Subcutaneous abdominal adipose tissue (tissue), 5 donors: ENCODE data around the gene ZBTB21.

Experiments
- H3K27ac ChIP-seq: one replicate; pipeline ENCODE4 v1.7.0; 2013; ENCODE audit warnings: low read depth, mild to moderate bottlenecking, inconsistent platforms, low read length, moderate library complexity
- H3K27me3 ChIP-seq, 5 donors: one replicate each; pipeline ENCODE4 v1.7.0; 2013; ENCODE audit warnings: low read length in 5 of 5, inconsistent platforms in 1 of 5; ENCODE audit not compliant: control insufficient read depth in 5 of 5, insufficient read depth in 4 of 5
- H3K36me3 ChIP-seq, 5 donors: one replicate each; pipeline ENCODE4 v1.7.0; 2013; ENCODE audit warnings: low read length in 5 of 5; ENCODE audit not compliant: control insufficient read depth in 5 of 5, insufficient read depth in 5 of 5
- H3K4me1 ChIP-seq, 5 donors: one replicate each; pipeline ENCODE4 v1.7.0; 2013; ENCODE audit warnings: low read length in 5 of 5, mild to moderate bottlenecking in 3 of 5, moderate library complexity in 1 of 5; ENCODE audit not compliant: control insufficient read depth in 5 of 5, insufficient read depth in 5 of 5
- H3K4me3 ChIP-seq, 5 donors: one replicate each; pipeline ENCODE4 v1.7.0; 2013; ENCODE audit warnings: low read length in 5 of 5, low read depth in 1 of 5
- H3K9ac ChIP-seq, 5 donors: one replicate each; pipeline ENCODE4 v1.7.0; 2013; ENCODE audit warnings: low read length in 5 of 5, mild to moderate bottlenecking in 4 of 5, moderate library complexity in 3 of 5
- H3K9me3 ChIP-seq, 5 donors: one replicate each; pipeline ENCODE4 v1.7.0; 2013; ENCODE audit warnings: low read length in 5 of 5; ENCODE audit not compliant: control insufficient read depth in 5 of 5
- donor health status: healthy.
- donor health status: healthy.
- donor health status: healthy.
- donor health status: healthy.
- donor health status: healthy.

ZBTB21 gene

GRCh38 chr21:41956926-41957729, 53.0 kb downstream of the ZBTB21 start:
- no peak overlapping the region for H3K4me3 ChIP-seq
- H3K27ac ChIP-seq, result peak overlapping the region; percentile 94
- no peaks in the 10 kb centered on the region for H3K36me3 ChIP-seq
- peaks cover 14 to 68% (median 45%) of the 10 kb centered on the region in 5 donors for H3K4me1 ChIP-seq
- peak overlapping the region in 2 of 5 donors; percentile 28 to 29 for H3K9ac ChIP-seq
- H3K27me3 ChIP-seq, result no peaks in the 10 kb centered on the region
- no peaks in the 10 kb centered on the region for H3K9me3 ChIP-seq

- H3K27me3 ChIP-seq, result no peaks in the 10 kb centered on the region
- H3K4me1 ChIP-seq, result peaks cover 20 to 71% (median 62%) of the 10 kb centered on the region in 5 donors
- H3K9me3 ChIP-seq, result no peaks in the 10 kb centered on the region
- H3K4me3 ChIP-seq, result no peak overlapping the region
- no peak overlapping the region for H3K9ac ChIP-seq
- peaks cover 0 to 3% (median 0%) of the 10 kb centered on the region in 5 donors for H3K36me3 ChIP-seq
- peak overlapping the region; percentile 6 for H3K27ac ChIP-seq
Measured at GRCh38 chr21:41955516-41955915, 54.6 kb downstream of the ZBTB21 start.

GRCh38 chr21:41954654-41955499, 55.3 kb downstream of the ZBTB21 start:
- H3K9ac ChIP-seq, result no peak overlapping the region
- peaks cover 0 to 5% (median 4%) of the 10 kb centered on the region in 5 donors for H3K36me3 ChIP-seq
- H3K4me1 ChIP-seq, result peaks cover 20 to 77% (median 67%) of the 10 kb centered on the region in 5 donors
- H3K27me3 ChIP-seq, result no peaks in the 10 kb centered on the region
- peak overlapping the region; percentile 6 for H3K27ac ChIP-seq
- H3K9me3 ChIP-seq, result no peaks in the 10 kb centered on the region
- H3K4me3 ChIP-seq, result no peak overlapping the region

GRCh38 chr21:41953831-41954653, 56.1 kb downstream of the ZBTB21 start, which contains the start of gene C2CD2:
TSS of gene C2CD2 (minus strand) at chr21:41954018. CDS start at chr21:41953648, 370 bp downstream.
- Histone ChIP-seq H3K4me3 (peak within 1 kb of the TSS; percentile 78 to 94 (median 87)), H3K9ac (peak within 1 kb of the TSS; percentile 68 to 89 (median 86)), H3K36me3 (peaks cover 0 to 5% (median 4%) of the 10 kb centered on the region in 5 donors), H3K27me3 (no peaks in the 10 kb centered on the region), H3K27ac (peak within 1 kb of the TSS; percentile 83), H3K9me3 (no peaks in the 10 kb centered on the region), H3K4me1 (peaks cover 20 to 77% (median 66%) of the 10 kb centered on the region in 5 donors)

- peak overlapping the region; percentile 83 for H3K27ac ChIP-seq
- peak overlapping the region; percentile 78 to 94 (median 87) for H3K4me3 ChIP-seq
- H3K4me1 ChIP-seq, result peaks cover 20 to 77% (median 66%) of the 10 kb centered on the region in 5 donors
- peak overlapping the region; percentile 68 to 89 (median 86) for H3K9ac ChIP-seq
- no peaks in the 10 kb centered on the region for H3K27me3 ChIP-seq
- H3K9me3 ChIP-seq, result no peaks in the 10 kb centered on the region
- H3K36me3 ChIP-seq, result peaks cover 0 to 5% (median 4%) of the 10 kb centered on the region in 5 donors
Measured at GRCh38 chr21:41953249-41953830, 56.8 kb downstream of the ZBTB21 start.

GRCh38 chr21:41952568-41953248, 57.5 kb downstream of the ZBTB21 start:
- H3K4me3 ChIP-seq, result peak overlapping the region; percentile 78 to 94 (median 87)
- H3K36me3 ChIP-seq, result peaks cover 0 to 5% (median 4%) of the 10 kb centered on the region in 5 donors
- no peaks in the 10 kb centered on the region for H3K27me3 ChIP-seq
- peak overlapping the region; percentile 68 to 89 (median 86) for H3K9ac ChIP-seq
- peak overlapping the region; percentile 83 for H3K27ac ChIP-seq
- peaks cover 18 to 77% (median 66%) of the 10 kb centered on the region in 5 donors for H3K4me1 ChIP-seq
- H3K9me3 ChIP-seq, result no peaks in the 10 kb centered on the region

- H3K9me3 ChIP-seq, result no peaks in the 10 kb centered on the region
- peak overlapping the region; percentile 68 to 89 (median 86) for H3K9ac ChIP-seq
- H3K27ac ChIP-seq, result peak overlapping the region; percentile 83
- H3K27me3 ChIP-seq, result no peaks in the 10 kb centered on the region
- peak overlapping the region; percentile 78 to 94 (median 87) for H3K4me3 ChIP-seq
- H3K36me3 ChIP-seq, result peaks cover 0 to 5% (median 4%) of the 10 kb centered on the region in 5 donors
- peaks cover 16 to 75% (median 65%) of the 10 kb centered on the region in 5 donors for H3K4me1 ChIP-seq
Measured at GRCh38 chr21:41951876-41952567, 58.1 kb downstream of the ZBTB21 start.

GRCh38 chr21:41950941-41951351, 59.2 kb downstream of the ZBTB21 start:
- Histone ChIP-seq H3K27ac (peak overlapping the region; percentile 83), H3K4me1 (peaks cover 16 to 78% (median 71%) of the 10 kb centered on the region in 5 donors), H3K9ac (peak overlapping the region in 3 of 5 donors; percentile 2 to 41 (median 38))

More at GRCh38 chr21:41950941-41951351, 59.2 kb downstream of the ZBTB21 start:
- H3K9me3 ChIP-seq, result no peaks in the 10 kb centered on the region
- H3K27me3 ChIP-seq, result no peaks in the 10 kb centered on the region
- peak overlapping the region in 4 of 5 donors; percentile 78 to 94 (median 86) for H3K4me3 ChIP-seq
- H3K36me3 ChIP-seq, result peaks cover 0 to 5% (median 4%) of the 10 kb centered on the region in 5 donors
